HG03342 (cell line): ENCODE data around the gene SOS1.

Experiments
- ATAC-seq: cut with Tn5 transposase; IDR thresholded peaks from one replicate; pipeline ENCODE4 v1.9.1; 2021; ENCODE audit warnings: mild to moderate bottlenecking, moderate library complexity; ENCODE audit not compliant: unreplicated experiment

SOS1 gene

DNA sequence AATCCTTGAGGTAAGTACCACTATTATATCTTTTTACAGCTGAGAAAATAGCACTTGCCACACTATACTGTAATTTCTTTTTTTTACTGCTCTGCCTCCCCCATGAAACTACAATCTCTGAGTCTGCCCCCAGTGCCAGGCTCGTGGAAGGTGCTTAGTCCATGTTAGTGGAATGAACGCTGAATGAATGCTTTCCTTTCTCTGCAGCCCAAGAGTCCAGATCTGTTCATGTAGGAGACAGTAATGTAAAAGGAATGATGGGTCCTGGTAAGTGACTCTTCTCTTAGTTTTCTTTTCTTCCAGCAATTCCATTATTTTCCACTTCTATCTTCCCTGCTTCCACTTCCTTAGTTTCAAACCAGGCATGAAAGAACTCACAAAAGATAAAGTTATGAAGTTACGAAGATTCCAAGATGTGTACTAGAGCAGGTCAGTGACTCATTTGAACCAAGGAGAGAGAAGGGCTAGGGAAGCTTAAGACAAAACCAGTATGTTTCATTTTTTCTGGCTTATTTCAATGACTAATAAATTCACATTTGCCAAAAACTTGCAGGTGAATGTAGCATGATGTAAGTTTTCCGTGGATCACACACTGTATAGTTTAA is 185.2 kb downstream of the SOS1 start:
- no peak for ATAC-seq

DNA sequence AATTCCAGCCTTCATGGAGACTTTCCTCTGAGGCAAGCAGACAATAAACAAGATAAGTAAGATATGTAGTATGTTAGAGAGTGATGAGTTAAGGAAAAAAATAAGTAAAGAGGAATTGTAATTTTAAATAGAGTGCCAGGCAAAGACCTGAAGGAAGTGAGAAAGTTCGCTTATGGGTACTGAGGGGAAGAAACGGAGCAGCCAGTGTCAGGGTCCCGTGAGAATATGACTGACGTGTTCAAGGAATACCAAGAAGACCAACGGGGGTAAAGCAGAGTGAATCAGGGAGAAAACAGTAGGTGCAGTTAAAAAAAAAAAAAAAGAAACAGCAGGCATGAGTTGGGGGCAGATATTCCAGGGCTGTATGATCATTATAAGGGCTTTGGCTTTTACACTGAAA is 186.1 kb downstream of the SOS1 start:
- no peak for ATAC-seq

DNA sequence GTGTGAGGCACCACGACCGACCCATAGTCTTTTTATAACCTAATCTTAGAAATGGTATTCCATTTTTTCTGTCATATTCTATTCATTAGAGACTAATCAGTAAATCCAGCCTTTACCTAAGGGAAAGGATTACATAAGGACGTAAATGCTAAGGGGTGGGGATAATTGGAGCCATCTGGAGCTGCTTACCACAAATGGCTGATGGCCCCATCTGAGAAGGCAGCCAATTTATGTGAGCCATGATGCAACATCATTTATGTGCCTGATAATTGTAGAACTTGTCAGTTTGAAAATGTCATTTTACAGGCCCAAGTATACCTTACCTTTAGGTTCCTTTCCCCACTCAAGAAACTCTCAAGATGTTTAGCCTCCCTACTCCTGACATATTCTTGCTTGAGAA is 187.2 kb downstream of the SOS1 start:
- no peak for ATAC-seq

DNA sequence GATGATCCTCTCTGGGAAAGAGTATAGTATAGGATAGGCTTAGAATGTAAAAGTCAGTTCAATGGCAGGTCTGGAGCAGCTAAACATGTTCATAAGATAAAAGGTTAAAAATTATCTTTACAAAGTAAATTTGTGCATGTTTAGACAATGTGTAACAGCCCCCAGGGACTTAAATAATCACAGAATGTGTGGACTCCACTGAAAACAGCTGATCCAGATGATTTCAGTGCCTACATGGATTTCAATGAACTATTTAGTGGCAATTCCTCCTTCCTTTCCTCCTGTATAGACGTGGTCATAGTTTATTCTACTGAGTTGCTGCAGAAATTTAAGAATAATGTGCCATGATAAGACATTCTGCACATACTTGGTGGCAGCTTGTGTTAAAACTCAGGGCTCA is 188.3 kb downstream of the SOS1 start:
- no peak for ATAC-seq
